ENCODE data around the gene PROM1.

DNA sequence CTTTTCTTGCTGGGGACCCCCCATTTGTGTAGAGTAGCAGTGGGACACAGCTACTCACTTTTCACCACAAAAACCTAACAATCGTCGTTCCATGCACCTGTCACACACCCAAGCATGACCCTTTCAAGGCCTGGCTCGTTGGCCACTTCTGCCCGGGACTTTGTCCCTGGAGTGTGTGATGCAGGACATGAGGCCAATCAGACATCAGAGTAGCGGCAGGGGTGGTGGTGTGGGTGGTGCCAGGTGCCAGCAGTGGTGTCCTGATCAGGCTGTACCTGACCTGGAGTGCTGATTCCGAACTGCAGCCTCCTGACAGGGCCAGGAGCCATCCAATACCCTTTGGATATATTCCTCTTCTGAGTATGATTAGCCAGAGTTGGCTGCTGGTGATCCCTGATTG is 23.1 kb upstream of the PROM1 start:
- TF ChIP-seq EZH2 (IDR thresholded peaks at IDR 0.05) (no peak), POLR2AphosphoS5 (IDR thresholded peaks at IDR 0.05; ENCODE audit: borderline replicate concordance, low read depth, low read length) (no peak), FOXP2 (optimal IDR thresholded peaks at IDR 0.05; ENCODE audit: control extremely low read depth, extremely low read length, insufficient read depth) (no peak)
